Activated CD4-positive, alpha-beta T cell treated with anti-CD3 and anti-CD28 coated beads, Interleukin-2, amount 50 U/mL, for 4 hours (primary cell): ENCODE results near the gene PPM1H.
"Not testable (repeated sequence)": the region's sequence is repeated elsewhere in the genome, so short reads cannot be mapped to it uniquely, and the experiment has no call there.

Experiments
- DNase-seq, 2 experiments: peaks; one replicate each; pipeline ENCODE4 v3.0.0-alpha.2; 2020

PPM1H gene

GRCh38 chr12:62942316-62942715 lies 7.4 kb upstream of the PPM1H start:
- not testable (repeated sequence) for DNase-seq

DNA sequence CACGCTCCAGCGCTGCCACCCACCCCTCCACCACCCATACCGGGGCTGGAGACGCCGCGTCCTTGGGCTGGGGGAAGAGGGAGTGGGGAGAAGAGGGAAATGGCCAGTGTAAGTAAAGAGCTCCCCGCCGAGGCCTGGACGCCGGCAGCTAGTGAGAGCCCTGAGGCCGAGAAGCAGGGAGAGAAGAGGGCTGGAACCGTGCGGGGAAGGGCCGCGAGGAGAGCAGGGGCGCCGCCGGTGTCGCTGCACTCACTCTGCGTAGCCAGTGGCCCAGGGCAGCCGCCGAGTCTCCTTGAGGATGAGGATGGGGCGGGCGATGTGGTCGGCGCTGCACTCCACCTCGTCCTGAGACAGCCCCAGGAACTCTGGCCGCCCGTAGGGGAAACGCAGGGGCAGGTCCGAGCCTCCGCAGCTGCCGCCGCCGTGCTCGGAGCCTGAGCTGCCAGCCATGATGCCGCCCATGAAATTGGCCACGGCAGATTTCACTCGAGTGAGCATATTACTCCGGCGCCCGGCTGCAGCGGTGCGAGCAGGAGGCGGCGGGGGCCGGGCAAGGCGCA lies 631 bp downstream of the PPM1H start:
- no peak for DNase-seq

- DNase-seq, result no peak
Observed at GRCh38 chr12:62933602-62934238, 1.2 kb downstream of the PPM1H start.

DNA sequence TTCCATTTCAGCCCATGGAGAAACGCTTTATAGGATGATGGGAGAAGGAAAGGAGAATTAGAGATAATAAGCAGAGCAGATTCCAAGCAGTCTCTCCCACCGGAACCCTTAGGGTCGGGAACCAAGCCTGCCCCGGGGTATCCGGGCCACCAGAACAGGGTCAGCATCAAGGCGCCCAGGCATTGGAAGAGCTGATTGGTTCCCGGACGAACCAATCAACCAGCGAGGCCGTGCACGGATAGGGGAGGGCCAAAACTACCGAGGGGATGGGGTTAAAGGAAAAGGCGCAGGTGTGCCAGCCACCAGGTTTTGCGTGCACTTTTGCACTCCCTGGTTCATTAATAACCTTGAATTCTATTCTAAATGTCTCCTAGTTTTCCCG lies 1.7 kb downstream of the PPM1H start:
- no peak for DNase-seq

DNA sequence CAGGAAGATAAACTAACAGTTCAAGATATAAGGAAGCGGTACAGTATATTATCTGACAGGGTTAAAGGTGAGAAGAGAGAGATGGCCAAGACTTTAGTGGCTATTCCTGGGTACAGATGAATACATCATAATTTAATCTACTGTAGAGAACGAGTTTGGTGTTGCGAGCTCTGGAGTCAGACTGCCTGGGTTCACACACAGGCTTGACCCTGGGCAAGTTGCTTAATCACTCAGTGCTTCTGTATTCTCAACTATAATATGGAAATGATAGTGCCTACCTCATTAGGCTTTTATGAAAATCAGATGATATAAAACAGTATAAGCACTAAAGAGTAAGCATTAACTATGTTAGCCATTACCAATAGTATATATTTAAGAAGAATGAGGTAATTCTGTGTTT lies 3.5 kb downstream of the PPM1H start:
- no peak for DNase-seq

GRCh38 chr12:62930546-62931425 lies 4.2 kb downstream of the PPM1H start:
- no peak for DNase-seq

DNA sequence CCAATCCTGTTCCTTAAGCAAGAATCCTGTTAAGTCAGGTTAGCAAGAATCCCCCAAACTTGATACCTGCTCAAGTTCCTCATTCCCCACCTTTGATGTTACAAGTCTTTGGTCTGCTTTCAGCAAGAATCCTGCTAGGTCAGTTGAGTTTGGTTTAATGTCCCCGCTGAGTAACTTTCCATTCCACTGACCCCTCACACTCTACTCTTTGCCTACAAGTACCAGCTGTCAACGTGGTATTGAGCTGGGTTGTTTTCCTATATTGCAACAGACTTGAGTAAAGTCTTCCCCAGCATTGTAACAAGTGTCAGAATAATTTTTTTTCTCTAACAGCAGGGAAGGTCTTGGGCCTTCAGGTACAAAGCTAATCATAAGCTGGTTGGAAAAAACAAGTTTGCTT lies 6.3 kb downstream of the PPM1H start:
- DNase-seq, result no peak

GRCh38 chr12:62925680-62926079 lies 9.3 kb downstream of the PPM1H start:
- no peak for DNase-seq

DNA sequence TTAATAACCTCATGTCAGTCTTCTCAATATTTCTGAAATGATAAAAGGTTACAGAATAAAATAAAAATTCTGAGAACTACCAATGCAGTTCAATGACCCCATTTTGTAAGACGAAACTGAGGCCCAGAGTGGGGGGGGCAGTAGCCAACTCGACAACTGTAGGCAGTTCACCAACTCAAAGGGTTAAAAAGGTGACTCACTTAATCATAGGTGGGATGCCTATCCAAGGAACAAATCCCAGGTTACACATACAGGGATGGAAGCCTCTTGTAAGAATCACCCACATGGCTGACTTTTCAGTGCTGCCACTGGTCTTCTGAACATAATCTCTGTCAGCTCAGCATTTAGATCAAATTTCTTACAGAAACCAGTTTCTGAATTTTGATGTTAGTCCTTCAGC lies 10.9 kb downstream of the PPM1H start:
- no peak for DNase-seq

- DNase-seq, result no peak
Observed at GRCh38 chr12:62922539-62922938, 12.4 kb downstream of the PPM1H start.

GRCh38 chr12:62919838-62920237 lies 15.1 kb downstream of the PPM1H start:
- no peak for DNase-seq

GRCh38 chr12:62917926-62918325 lies 17.0 kb downstream of the PPM1H start:
- DNase-seq, result no peak

- DNase-seq, result no peak
Observed at GRCh38 chr12:62916632-62917425, 18.1 kb downstream of the PPM1H start.

GRCh38 chr12:62915204-62915529 lies 19.8 kb downstream of the PPM1H start:
- DNase-seq, result no peak

DNA sequence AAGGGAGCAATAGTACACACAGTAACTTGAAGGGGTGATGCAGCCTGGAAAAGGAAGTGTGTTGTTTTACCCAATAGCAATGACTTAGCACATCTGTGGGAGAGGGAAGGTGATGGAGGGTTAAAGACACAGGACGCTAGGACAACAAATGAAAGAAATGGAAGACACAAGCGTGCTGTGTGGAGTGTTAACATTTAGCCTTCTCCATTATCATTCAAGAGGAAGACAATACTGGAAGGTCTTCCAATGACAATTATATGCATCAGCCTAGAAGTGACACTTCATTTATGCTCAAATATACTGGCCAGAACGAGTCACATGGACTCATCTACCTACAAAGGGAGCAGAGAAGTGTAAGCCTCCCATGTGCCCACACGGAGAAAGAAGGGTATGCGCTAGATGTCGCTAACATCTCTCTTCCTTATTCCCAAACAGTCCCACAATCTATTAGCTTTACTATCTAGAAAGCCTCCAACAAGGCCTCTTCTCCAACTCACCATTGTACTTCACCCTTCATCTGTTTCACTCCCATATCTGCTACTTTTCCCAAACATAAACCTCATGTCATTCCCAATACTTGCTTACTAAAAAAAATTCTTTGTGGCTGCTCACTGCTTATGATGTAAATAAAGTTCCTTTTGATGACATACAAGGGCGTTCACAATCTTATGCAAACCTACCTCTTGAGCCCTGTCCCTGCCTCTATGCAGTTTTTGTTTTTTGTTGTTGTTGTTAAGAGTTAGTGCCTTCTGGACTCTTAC lies 20.3 kb downstream of the PPM1H start:
- no peak for DNase-seq

DNA sequence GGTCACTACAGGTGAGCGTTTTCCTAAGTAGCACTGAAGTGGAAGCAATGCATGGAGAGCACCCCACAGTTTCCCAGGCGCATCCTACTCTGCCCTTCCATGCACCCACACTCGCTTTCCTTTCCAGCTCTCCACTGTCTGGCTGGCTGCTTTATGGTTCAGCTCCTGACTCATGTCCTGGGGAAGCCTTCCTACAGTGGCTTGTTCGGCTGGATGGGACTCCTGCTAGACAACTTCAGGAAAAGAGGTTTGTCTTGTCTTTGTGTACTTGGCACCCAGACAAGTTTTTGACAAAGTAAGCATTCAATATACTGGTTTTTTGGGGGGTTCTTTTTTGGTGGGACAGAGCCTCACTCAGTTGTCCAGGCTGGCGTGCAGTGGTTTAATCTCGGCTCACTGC lies 21.6 kb downstream of the PPM1H start:
- DNase-seq, result no peak

- no peak for DNase-seq
Observed at GRCh38 chr12:62912644-62913043, 22.3 kb downstream of the PPM1H start.

DNA sequence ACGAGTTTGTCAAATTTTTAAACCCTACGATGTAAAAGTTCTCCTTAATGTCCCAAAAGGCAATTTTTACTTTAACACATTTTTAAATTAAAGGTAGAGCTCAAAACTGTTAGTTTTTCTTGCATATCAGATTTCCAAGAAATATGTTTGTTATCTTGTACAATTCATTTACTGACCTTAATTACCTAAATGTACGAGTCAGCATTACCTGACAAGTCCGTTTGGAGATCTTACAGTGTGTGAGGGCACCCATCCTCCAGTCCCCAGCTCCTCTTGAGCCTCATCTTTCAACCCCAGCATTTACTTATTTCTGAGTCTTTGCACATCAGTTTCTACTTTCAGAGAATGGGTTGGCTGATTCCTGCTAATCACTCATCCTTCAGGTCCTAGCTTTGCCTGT lies 23.7 kb downstream of the PPM1H start:
- no peak for DNase-seq

GRCh38 chr12:62910549-62911169 lies 24.3 kb downstream of the PPM1H start:
- no peak for DNase-seq

GRCh38 chr12:62909340-62909739 lies 25.6 kb downstream of the PPM1H start:
- no peak for DNase-seq

DNA sequence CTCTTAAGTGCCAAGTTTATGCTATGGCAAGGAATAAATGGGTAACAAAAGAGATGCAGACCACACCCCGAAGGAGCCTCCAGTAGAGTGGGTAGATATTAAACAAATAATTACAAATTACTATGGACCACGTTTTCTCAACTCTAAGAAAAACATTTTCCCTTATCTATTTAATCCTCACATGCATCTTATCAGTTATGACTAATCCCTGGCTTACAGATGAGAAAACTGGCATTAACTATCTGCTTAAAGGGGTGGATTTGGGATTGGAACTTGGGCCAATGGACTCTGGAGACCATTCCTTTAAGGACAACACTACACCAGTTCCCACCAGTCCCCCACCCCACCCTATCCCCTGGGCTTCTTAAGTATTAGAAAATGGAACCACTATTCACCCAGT lies 26.3 kb downstream of the PPM1H start:
- no peak for DNase-seq

DNA sequence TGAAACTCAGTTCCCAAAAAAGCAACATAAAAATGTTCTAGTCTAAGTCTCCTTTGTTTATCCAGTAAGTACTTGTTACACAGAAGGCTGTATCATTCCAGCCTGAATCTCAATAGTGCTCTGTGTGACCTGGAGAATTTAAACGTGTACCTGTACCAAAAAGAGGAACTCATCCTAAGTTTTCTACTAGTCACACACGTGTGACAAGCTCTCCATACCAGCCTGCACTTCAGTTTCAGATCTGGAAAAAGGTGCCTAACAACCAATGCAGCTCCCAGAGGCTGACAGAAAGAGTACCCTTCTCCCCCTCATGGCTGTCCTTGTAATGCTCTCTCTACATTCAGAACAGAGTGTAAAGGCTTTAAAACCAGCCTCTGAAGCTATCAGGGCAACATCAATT lies 27.4 kb downstream of the PPM1H start:
- no peak for DNase-seq
